ENCODE results near the gene CPED1. TPM values are rescaled to one million over a fixed set of nuclear protein-coding genes. Genes with fewer than 3 reads are reported as not detected.

The CPED1 gene
- total and polyA plus RNA-seq, 10 of the 15 experiments (the other 5 are each of a cell fraction or from before 2014, with no cell fraction given): 0.01 to 0.77 (median 0.10) TPM; not detected in 1

GRCh38 chr7:121071132-121071531, 82.6 kb downstream of the CPED1 start:
- no peak overlapping the region for H2AFZ ChIP-seq (ENCODE audit: control insufficient read depth, low read depth, low read length)
- no peak overlapping the region for H3K9ac ChIP-seq (ENCODE audit: control insufficient read depth, insufficient read depth, low read length)
- no peaks in the 10 kb centered on the region for H3K36me3 ChIP-seq (ENCODE audit: control insufficient read depth in 2 of 2, insufficient read depth in 2 of 2, low read length in 1 of 2)
- H3K9me3 ChIP-seq (replicated peaks; ENCODE audit: control insufficient read depth, insufficient read depth, low read length): no peaks in the 10 kb centered on the region; the same call in 2 of the 3 replicates
- intact Hi-C loops (cut with micrococcal nuclease; ENCODE audit: unreplicated experiment): no loop called here
- TF ChIP-seq BCL11A (IDR thresholded peaks at IDR 0.05; ENCODE audit: low read depth, low read length): no peak
- no peak for TF ChIP-seq ATF7 (IDR thresholded peaks at IDR 0.05; ENCODE audit: low read depth)
- TF ChIP-seq SPI1 (IDR thresholded peaks at IDR 0.05; ENCODE audit: borderline replicate concordance, insufficient read depth, low read depth, low read length): peak; percentile 18; the same call in 1 of the 2 replicates
- no peak for TF ChIP-seq POU2F2 (IDR thresholded peaks at IDR 0.05; ENCODE audit: borderline replicate concordance, low read depth, low read length)
- no peak for TF ChIP-seq MYC (IDR thresholded peaks at IDR 0.05; ENCODE audit: insufficient read depth, insufficient read length, insufficient replicate concordance, low read length, severe bottlenecking)
- no peaks in the 10 kb centered on the region for H3K4me1 ChIP-seq (ENCODE audit: control insufficient read depth, insufficient read depth, low read length)
- BruUV-seq (replicated peaks): no TSS peak
- ChIA-PET RAD21 (ENCODE audit: unreplicated experiment) (no interaction called here), SMC1A (ENCODE audit: uncharacterized antibody, unreplicated experiment) (no interaction called here), POLR2A (no interaction called here), CTCF (interaction anchor here (1.0 to 2.0 kb wide), 4 partner anchors 10 to 43 kb away, joined by 3 to 4 read pairs (median 4); no protein-coding TSS in a partner anchor)
- no peaks in the 10 kb centered on the region for H3K79me2 ChIP-seq (ENCODE audit: control insufficient read depth, insufficient read depth, low read length)
- H3K27me3 ChIP-seq (replicated peaks in 1 of 2; ENCODE audit: control insufficient read depth in 2 of 2, insufficient read depth in 2 of 2, low read length in 1 of 2): no peaks in the 10 kb centered on the region
- no peak overlapping the region for H3K27ac ChIP-seq (ENCODE audit: control insufficient read depth, insufficient read depth)
- ATAC-seq (no peak), DNase-seq (ENCODE audit: low read depth, low spot score) (no peak), FAIRE-seq (no peak)
- in situ Hi-C loops (cut with MboI): loop anchor here (5.0 kb wide), 1 partner anchor 74 kb away; no protein-coding TSS in a partner anchor
- no peaks in the 10 kb centered on the region for H4K20me1 ChIP-seq (ENCODE audit: control insufficient read depth, insufficient read depth)
- no peak overlapping the region for H3K4me3 ChIP-seq
- H3K4me2 ChIP-seq (ENCODE audit: control insufficient read depth, insufficient read depth): no peak overlapping the region
- 85% methylated on average over 1 of the region's 1 CpG for WGBS (ENCODE audit: insufficient coverage, insufficient replicate concordance, low lambda C conversion rate, missing lambda C conversion rate)

GRCh38 chr7:121071662-121072061, 83.2 kb downstream of the CPED1 start:
- ChIA-PET RAD21 (ENCODE audit: unreplicated experiment) (no interaction called here), SMC1A (ENCODE audit: uncharacterized antibody, unreplicated experiment) (no interaction called here), CTCF (interaction anchor here (0.7 to 2.0 kb wide), 6 partner anchors 10 to 85 kb away, joined by 3 to 4 read pairs (median 4); no protein-coding TSS in a partner anchor), POLR2A (interaction anchor here (0.6 kb wide), 1 partner anchor 10 kb away, joined by 3 read pairs; no protein-coding TSS in a partner anchor)
- no peaks in the 10 kb centered on the region for H3K36me3 ChIP-seq (ENCODE audit: control insufficient read depth in 2 of 2, insufficient read depth in 2 of 2, low read length in 1 of 2)
- ATAC-seq (no peak), DNase-seq (ENCODE audit: low read depth, low spot score) (no peak), FAIRE-seq (no peak)
- no peaks in the 10 kb centered on the region for H3K4me1 ChIP-seq (ENCODE audit: control insufficient read depth, insufficient read depth, low read length)
- intact Hi-C loops (cut with micrococcal nuclease; ENCODE audit: unreplicated experiment): no loop called here
- no peak overlapping the region for H3K4me2 ChIP-seq (ENCODE audit: control insufficient read depth, insufficient read depth)
- H3K9me3 ChIP-seq (replicated peaks; ENCODE audit: control insufficient read depth, insufficient read depth, low read length): no peaks in the 10 kb centered on the region; the same call in 2 of the 3 replicates
- no TSS peak for BruUV-seq (replicated peaks)
- H3K27me3 ChIP-seq (replicated peaks in 1 of 2; ENCODE audit: control insufficient read depth in 2 of 2, insufficient read depth in 2 of 2, low read length in 1 of 2): no peaks in the 10 kb centered on the region
- no peak overlapping the region for H2AFZ ChIP-seq (ENCODE audit: control insufficient read depth, low read depth, low read length)
- in situ Hi-C loops (cut with MboI): loop anchor here (5.0 kb wide), 1 partner anchor 74 kb away; no protein-coding TSS in a partner anchor
- no peak overlapping the region for H3K27ac ChIP-seq (ENCODE audit: control insufficient read depth, insufficient read depth)
- H3K79me2 ChIP-seq (ENCODE audit: control insufficient read depth, insufficient read depth, low read length): no peaks in the 10 kb centered on the region
- WGBS (ENCODE audit: insufficient coverage, insufficient replicate concordance, low lambda C conversion rate, missing lambda C conversion rate): 8% methylated on average over 2 of the region's 2 CpGs
- H4K20me1 ChIP-seq (ENCODE audit: control insufficient read depth, insufficient read depth): no peaks in the 10 kb centered on the region
- no peak overlapping the region for H3K9ac ChIP-seq (ENCODE audit: control insufficient read depth, insufficient read depth, low read length)
- H3K4me3 ChIP-seq: no peak overlapping the region
- TF ChIP-seq PBX3 (IDR thresholded peaks at IDR 0.05; ENCODE audit: insufficient replicate concordance, low read depth, low read length) (no peak), E2F8 (IDR thresholded peaks at IDR 0.05; ENCODE audit: low read depth, partially characterized antibody) (no peak), ZBED1 (IDR thresholded peaks at IDR 0.05; ENCODE audit: borderline replicate concordance) (no peak), EP300 (IDR thresholded peaks at IDR 0.05; ENCODE audit: borderline replicate concordance in 1 of 2, control insufficient read depth in 1 of 2, low read depth in 2 of 2, low read length in 2 of 2) (no peak), SMAD5 (IDR thresholded peaks at IDR 0.05; ENCODE audit: low read depth) (no peak), POLR2A (IDR thresholded peaks at IDR 0.05; ENCODE audit: low read depth, low read length) (no peak), SREBF2 (IDR thresholded peaks at IDR 0.05; ENCODE audit: low read length) (no peak), STAT3 (IDR thresholded peaks at IDR 0.05; ENCODE audit: low read depth, low read length) (no peak), ATF7 (IDR thresholded peaks at IDR 0.05; ENCODE audit: low read depth) (no peak), HDAC6 (IDR thresholded peaks at IDR 0.05; ENCODE audit: unreplicated experiment) (no peak)
